Stimulated activated CD8-positive, alpha-beta memory T cell treated with anti-CD3 and anti-CD28 coated beads, Interleukin-12 subunit alpha, Interleukin-12 subunit beta, amount 100 ng/mL, for 24 hours (primary cell): ENCODE results near the gene RHOH.
"Not testable (repeated sequence)": the region's sequence is repeated elsewhere in the genome, so short reads cannot be mapped to it uniquely, and the experiment has no call there.

Experiments used
- DNase-seq: peaks from one replicate; pipeline ENCODE4 v3.0.0-alpha.2; 2020; ENCODE audit errors: extremely low read depth

The RHOH gene

GRCh38 chr4:40196724-40197281 is at the start of gene RHOH:
RHOH (plus strand) TSS chr4:40197031; CDS start chr4:40243387, 46,356 bp downstream.
- peak; percentile 46 for DNase-seq

- DNase-seq = not testable (repeated sequence)
Measured at GRCh38 chr4:40147490-40147889, 49.3 kb upstream of the RHOH start.

- DNase-seq = peak; percentile 21
Measured at GRCh38 chr4:40149960-40150385, 46.9 kb upstream of the RHOH start.

GRCh38 chr4:40150932-40151331 is 45.9 kb upstream of the RHOH start:
- no peak for DNase-seq

- no peak for DNase-seq
Measured at GRCh38 chr4:40152637-40153036, 44.2 kb upstream of the RHOH start.

- no peak for DNase-seq
Measured at GRCh38 chr4:40157436-40157835, 39.4 kb upstream of the RHOH start.

GRCh38 chr4:40160258-40160657 is 36.6 kb upstream of the RHOH start:
- DNase-seq = no peak

- no peak for DNase-seq
Measured at GRCh38 chr4:40164459-40164858, 32.4 kb upstream of the RHOH start.

- no peak for DNase-seq
Measured at GRCh38 chr4:40165916-40166315, 30.9 kb upstream of the RHOH start.

- no peak for DNase-seq
Measured at GRCh38 chr4:40168070-40168469, 28.8 kb upstream of the RHOH start.

GRCh38 chr4:40170588-40170987 is 26.2 kb upstream of the RHOH start:
- no peak for DNase-seq

GRCh38 chr4:40173470-40173875 is 23.4 kb upstream of the RHOH start:
- DNase-seq = no peak

GRCh38 chr4:40176602-40177001 is 20.2 kb upstream of the RHOH start:
- no peak for DNase-seq

- DNase-seq = no peak
Measured at GRCh38 chr4:40177591-40177990, 19.2 kb upstream of the RHOH start.

- no peak for DNase-seq
Measured at GRCh38 chr4:40178672-40179071, 18.2 kb upstream of the RHOH start.

GRCh38 chr4:40179360-40179759 is 17.5 kb upstream of the RHOH start:
- no peak for DNase-seq

- DNase-seq = no peak
Measured at GRCh38 chr4:40180356-40180755, 16.5 kb upstream of the RHOH start.

GRCh38 chr4:40182001-40182400 is 14.8 kb upstream of the RHOH start:
- no peak for DNase-seq

- no peak for DNase-seq
Measured at GRCh38 chr4:40182954-40183353, 13.9 kb upstream of the RHOH start.

- DNase-seq = no peak
Measured at GRCh38 chr4:40183615-40184411, 13.0 kb upstream of the RHOH start.

GRCh38 chr4:40185830-40186664 is 10.8 kb upstream of the RHOH start:
- no peak for DNase-seq

- no peak for DNase-seq
Measured at GRCh38 chr4:40186665-40187014, 10.2 kb upstream of the RHOH start.
